ENCODE results near the gene FXYD4.

- no peak for TF ChIP-seq POLR2A (IDR thresholded peaks at IDR 0.05)
- TF ChIP-seq CTCF (IDR thresholded peaks at IDR 0.05): no peak
- TF ChIP-seq POLR2AphosphoS5 (IDR thresholded peaks at IDR 0.05): no peak
- no peak for TF ChIP-seq EP300 (IDR thresholded peaks at IDR 0.05)
Observed at GRCh38 chr10:43389867-43390266, 18.4 kb downstream of the FXYD4 start.

Measured in sigmoid colon (tissue), 4 donors.